C4-2B (cell line): ENCODE results near the gene UTP15.

Experiments
- ZFX ChIP-seq: fragments of 450-650 bp; IDR thresholded peaks from 2 replicates; pipeline ENCODE4 v1.6.1; 2017
- TF ChIP-seq, protein P1 (sequence below): fragments of 450-650 bp; conservative IDR thresholded peaks from 2 replicates; pipeline ENCODE4 v1.5.1; 2017; ENCODE audit warnings: mild to moderate bottlenecking

DNA sequence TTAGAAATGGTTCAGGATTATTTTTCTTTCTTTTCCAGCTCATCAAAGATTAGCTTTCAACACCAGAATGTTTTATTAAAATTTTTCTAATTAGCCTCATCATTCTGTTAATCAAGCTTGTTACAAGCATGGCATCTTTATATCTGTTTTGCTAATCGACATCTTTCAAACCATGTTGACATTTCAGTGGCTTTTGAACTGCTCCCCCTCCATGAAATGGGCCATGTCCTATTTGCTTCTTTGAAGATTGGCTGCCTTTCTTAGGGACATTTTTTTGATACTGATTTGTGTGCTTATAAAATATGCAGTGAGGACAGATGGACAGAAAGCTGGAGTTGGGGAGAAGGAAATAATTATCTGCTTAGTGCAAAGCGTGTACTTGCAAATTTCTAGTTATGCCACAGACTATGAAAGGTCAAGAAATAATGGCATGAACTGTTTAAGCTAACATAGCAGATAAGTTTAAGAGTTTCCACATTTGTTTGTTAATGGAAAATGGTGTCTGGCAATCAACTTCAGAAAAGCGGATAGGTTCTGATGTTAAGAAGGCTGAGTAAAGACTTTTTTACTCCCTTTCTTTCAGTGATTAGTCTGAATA is 39.8 kb upstream of the UTP15 start:
- TF ChIP-seq, protein P1, sequence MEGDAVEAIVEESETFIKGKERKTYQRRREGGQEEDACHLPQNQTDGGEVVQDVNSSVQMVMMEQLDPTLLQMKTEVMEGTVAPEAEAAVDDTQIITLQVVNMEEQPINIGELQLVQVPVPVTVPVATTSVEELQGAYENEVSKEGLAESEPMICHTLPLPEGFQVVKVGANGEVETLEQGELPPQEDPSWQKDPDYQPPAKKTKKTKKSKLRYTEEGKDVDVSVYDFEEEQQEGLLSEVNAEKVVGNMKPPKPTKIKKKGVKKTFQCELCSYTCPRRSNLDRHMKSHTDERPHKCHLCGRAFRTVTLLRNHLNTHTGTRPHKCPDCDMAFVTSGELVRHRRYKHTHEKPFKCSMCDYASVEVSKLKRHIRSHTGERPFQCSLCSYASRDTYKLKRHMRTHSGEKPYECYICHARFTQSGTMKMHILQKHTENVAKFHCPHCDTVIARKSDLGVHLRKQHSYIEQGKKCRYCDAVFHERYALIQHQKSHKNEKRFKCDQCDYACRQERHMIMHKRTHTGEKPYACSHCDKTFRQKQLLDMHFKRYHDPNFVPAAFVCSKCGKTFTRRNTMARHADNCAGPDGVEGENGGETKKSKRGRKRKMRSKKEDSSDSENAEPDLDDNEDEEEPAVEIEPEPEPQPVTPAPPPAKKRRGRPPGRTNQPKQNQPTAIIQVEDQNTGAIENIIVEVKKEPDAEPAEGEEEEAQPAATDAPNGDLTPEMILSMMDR: no peak
- TF ChIP-seq ZFX: no peak
